PFSK-1 (cell line): ENCODE results near the gene TJP2.

Experiments used
- POLR2AphosphoS5 ChIP-seq: IDR thresholded peaks from 2 replicates; pipeline ENCODE4 v1.6.1; 2012; ENCODE audit warnings: low read depth, mild to moderate bottlenecking, control low read depth, low read length, moderate library complexity
- REST ChIP-seq, 2 experiments: IDR thresholded peaks; 2 replicates each; pipeline versions ENCODE4 v1.6.1 to v1.8.0; 2011 to 2012; ENCODE audit warnings: low read depth in 2 of 2, low read length in 2 of 2, control low read depth in 1 of 2, inconsistent platforms in 1 of 2, mild to moderate bottlenecking in 1 of 2, moderate library complexity in 1 of 2; ENCODE audit not compliant: insufficient read depth in 1 of 2
- SIN3A ChIP-seq: IDR thresholded peaks from 2 replicates; pipeline ENCODE4 v1.6.1; 2012; ENCODE audit warnings: mild to moderate bottlenecking, low read length, moderate library complexity, borderline replicate concordance; ENCODE audit not compliant: insufficient read depth

GRCh38 chr9:69221036-69221435 is 47.0 kb downstream of the TJP2 start:
- TF ChIP-seq REST (IDR thresholded peaks at IDR 0.05; ENCODE audit: insufficient read depth in 1 of 2, low read depth in 2 of 2, low read length in 2 of 2) (no peak), SIN3A (no peak), POLR2AphosphoS5 (no peak)
